Measurements from ENCODE around the gene UBL4B. TPM values are rescaled to one million over a fixed set of nuclear protein-coding genes. Genes with fewer than 3 reads are reported as not detected.

Gene UBL4B
- total and polyA plus RNA-seq, 2 donors (not counting 3 experiments of a cell fraction or from before 2014, with no cell fraction given), result not detected

- no peak overlapping the region for H3K4me2 ChIP-seq (ENCODE audit: insufficient read depth, low read length)
- H3K79me2 ChIP-seq (ENCODE audit: control insufficient read depth, insufficient read depth, low read length), result no peaks in the 10 kb centered on the region
- H2AFZ ChIP-seq (ENCODE audit: low read depth, low read length), result no peak overlapping the region
- no peak for FAIRE-seq
- H3K27me3 ChIP-seq (ENCODE audit: control insufficient read depth in 2 of 2, insufficient read depth in 2 of 2, low read length in 2 of 2), result peaks cover 8 to 10% of the 10 kb centered on the region in 2 experiments
- H4K20me1 ChIP-seq (replicated peaks; ENCODE audit: control insufficient read depth, extremely low read depth, insufficient read depth, low read length), result no peaks in the 10 kb centered on the region
- H3K9me3 ChIP-seq (replicated peaks; ENCODE audit: control insufficient read depth, insufficient read depth, low read length), result no peaks in the 10 kb centered on the region
- no peak for DNase-seq (ENCODE audit: low read depth, low spot score)
- ChIA-PET POLR2A (no interaction called here), CTCF (interaction anchor here (0.7 to 13.7 kb wide), 4 partner anchors 8 to 398 kb away, joined by 4 to 272 read pairs (median 10); no protein-coding TSS in a partner anchor)
- H3K4me1 ChIP-seq (ENCODE audit: control insufficient read depth, extremely low read depth, insufficient read depth, low read length), result no peaks in the 10 kb centered on the region
- TF ChIP-seq MYC (IDR thresholded peaks at IDR 0.05; ENCODE audit: low read depth, low read length), result no peak
- TF ChIP-seq CTCF (IDR thresholded peaks at IDR 0.05; ENCODE audit: extremely low read depth in 1 of 2, insufficient read depth in 1 of 2, low read depth in 1 of 2, low read length in 2 of 2), result no peak
- no peak for TF ChIP-seq POLR2AphosphoS5 (IDR thresholded peaks at IDR 0.05; ENCODE audit: insufficient read depth, low read depth, low read length)
- TF ChIP-seq MAX (IDR thresholded peaks at IDR 0.05; ENCODE audit: insufficient read depth, insufficient read length), result no peak
- TF ChIP-seq GATA2 (IDR thresholded peaks at IDR 0.05; ENCODE audit: insufficient read depth, insufficient read length, low read depth, low read length), result no peak
- dilution Hi-C loops (cut with MboI; ENCODE audit: extremely low pct_ligation_motif_present, low sequenced_read_pairs) (no loop called here), intact Hi-C loops (cut with micrococcal nuclease) (no loop called here)
- no peaks in the 10 kb centered on the region for H3K9me1 ChIP-seq (replicated peaks; ENCODE audit: control insufficient read depth, extremely low read depth, insufficient read depth, low read length)
- no peak overlapping the region for H3K4me3 ChIP-seq (replicated peaks in 1 of 3; ENCODE audit: insufficient read depth in 1 of 3, low read depth in 1 of 3, low read length in 3 of 3)
- H3K36me3 ChIP-seq (ENCODE audit: control insufficient read depth in 2 of 2, extremely low read depth in 1 of 2, insufficient read depth in 2 of 2, low read length in 2 of 2), result no peaks in the 10 kb centered on the region
- no TSS peak for BruUV-seq (replicated peaks)
- no peak overlapping the region for H3K9ac ChIP-seq (replicated peaks; ENCODE audit: extremely low read depth, insufficient read depth, low read length)
- no peak overlapping the region for H3K27ac ChIP-seq (ENCODE audit: insufficient read depth, low read depth, low read length)
Observed at GRCh38 chr1:110097507-110098221, 14.6 kb upstream of the UBL4B start.

All from endothelial cell of umbilical vein (primary cell).